Measurements from ENCODE around the gene ACSS1. TPM values are rescaled to one million over a fixed set of nuclear protein-coding genes. Genes with fewer than 3 reads are reported as not detected.

The ACSS1 gene
- total RNA-seq, 1 donor from 2014 or later = 0.27 TPM

DNA sequence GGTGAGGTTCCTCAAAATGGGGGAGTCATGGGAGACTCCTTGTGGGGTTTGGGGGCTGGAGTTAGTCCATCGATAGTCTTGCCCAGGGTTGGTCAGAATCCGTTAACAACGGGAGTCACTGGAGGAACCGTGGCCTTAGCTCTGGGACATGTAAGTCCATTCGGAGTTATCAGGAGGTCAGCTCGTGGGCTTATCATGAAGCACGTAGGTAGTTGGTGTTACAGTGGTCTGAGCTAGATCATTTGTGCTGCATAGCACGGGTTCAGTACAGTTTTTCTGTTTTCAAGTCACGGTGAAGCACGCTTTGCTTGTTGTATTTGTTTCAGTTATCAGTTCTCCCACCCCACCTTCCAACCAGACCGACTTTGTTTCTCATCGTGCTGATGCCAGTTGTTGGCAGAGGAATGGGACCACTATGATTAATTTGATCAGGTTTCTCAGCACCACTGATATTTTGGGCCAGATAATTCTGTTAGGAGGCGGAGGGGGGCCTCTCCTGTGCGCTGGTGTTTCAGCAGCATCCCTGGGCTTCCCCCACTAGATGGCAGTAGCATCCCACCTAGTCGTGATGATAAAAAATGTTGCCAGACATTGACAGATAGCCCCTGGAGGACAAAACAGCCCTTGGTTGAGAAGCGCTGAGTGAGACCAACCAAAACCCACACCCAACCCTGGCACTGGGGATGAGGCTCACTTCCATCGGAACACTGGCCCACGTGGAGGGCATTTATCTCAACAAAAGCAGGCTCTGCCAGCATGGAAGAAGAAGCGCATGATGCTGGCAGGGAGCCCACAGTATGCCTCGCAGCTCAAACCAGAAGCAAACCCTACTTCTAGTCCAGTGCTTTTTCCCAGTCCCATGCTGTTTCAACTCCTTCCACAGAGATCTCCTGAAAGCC lies 63.2 kb downstream of the ACSS1 start:
- peaks cover 2% of the 10 kb centered on the region for H3K36me3 Mint-ChIP-seq (ENCODE audit: low read depth, unreplicated experiment)
- H2AFZ ChIP-seq (ENCODE audit: low read depth, low read length) = peak overlapping the region; percentile 61
- H3K9me3 Mint-ChIP-seq (ENCODE audit: unreplicated experiment) = no peaks in the 10 kb centered on the region
- H4K20me1 ChIP-seq (ENCODE audit: insufficient read depth, low read length) = peaks cover 15% of the 10 kb centered on the region
- no peaks in the 10 kb centered on the region for H3K9me3 ChIP-seq (ENCODE audit: insufficient read depth, low read depth, low read length)
- H3K4me3 Mint-ChIP-seq (ENCODE audit: unreplicated experiment) = no peak overlapping the region
- no peaks in the 10 kb centered on the region for H3K36me3 ChIP-seq (ENCODE audit: insufficient read depth, low read length)
- H3K27ac ChIP-seq (ENCODE audit: low read depth, low read length) = no peak overlapping the region
- peaks cover 22% of the 10 kb centered on the region for H3K4me1 Mint-ChIP-seq (ENCODE audit: low read depth, unreplicated experiment)
- TF ChIP-seq, protein P1, sequence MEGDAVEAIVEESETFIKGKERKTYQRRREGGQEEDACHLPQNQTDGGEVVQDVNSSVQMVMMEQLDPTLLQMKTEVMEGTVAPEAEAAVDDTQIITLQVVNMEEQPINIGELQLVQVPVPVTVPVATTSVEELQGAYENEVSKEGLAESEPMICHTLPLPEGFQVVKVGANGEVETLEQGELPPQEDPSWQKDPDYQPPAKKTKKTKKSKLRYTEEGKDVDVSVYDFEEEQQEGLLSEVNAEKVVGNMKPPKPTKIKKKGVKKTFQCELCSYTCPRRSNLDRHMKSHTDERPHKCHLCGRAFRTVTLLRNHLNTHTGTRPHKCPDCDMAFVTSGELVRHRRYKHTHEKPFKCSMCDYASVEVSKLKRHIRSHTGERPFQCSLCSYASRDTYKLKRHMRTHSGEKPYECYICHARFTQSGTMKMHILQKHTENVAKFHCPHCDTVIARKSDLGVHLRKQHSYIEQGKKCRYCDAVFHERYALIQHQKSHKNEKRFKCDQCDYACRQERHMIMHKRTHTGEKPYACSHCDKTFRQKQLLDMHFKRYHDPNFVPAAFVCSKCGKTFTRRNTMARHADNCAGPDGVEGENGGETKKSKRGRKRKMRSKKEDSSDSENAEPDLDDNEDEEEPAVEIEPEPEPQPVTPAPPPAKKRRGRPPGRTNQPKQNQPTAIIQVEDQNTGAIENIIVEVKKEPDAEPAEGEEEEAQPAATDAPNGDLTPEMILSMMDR (IDR thresholded peaks at IDR 0.05; ENCODE audit: insufficient read depth, low read depth, low read length) = peak; percentile 97
- no peak for TF ChIP-seq EZH2 (IDR thresholded peaks at IDR 0.05; ENCODE audit: insufficient read depth, low read length)
- peak; percentile 33 for DNase-seq (ENCODE audit: low read depth)
- peaks cover 14% of the 10 kb centered on the region for H3K27me3 ChIP-seq (ENCODE audit: insufficient read depth, low read length)
- peak overlapping the region; percentile 85 for H3K4me2 ChIP-seq (ENCODE audit: low read length)
- H3K4me1 ChIP-seq (ENCODE audit: insufficient read depth, low read length) = peaks cover 11% of the 10 kb centered on the region
- no peak for FAIRE-seq
- no peak overlapping the region for H3K9ac ChIP-seq (ENCODE audit: low read length)
- peaks cover 28% of the 10 kb centered on the region for H3K79me2 ChIP-seq (ENCODE audit: insufficient read depth, low read length)
- peak overlapping the region; percentile 29 for H3K4me3 ChIP-seq (ENCODE audit: insufficient read depth, low read depth, low read length)
- H3K27ac Mint-ChIP-seq (ENCODE audit: unreplicated experiment) = no peak overlapping the region
- H3K27me3 Mint-ChIP-seq (ENCODE audit: low read depth, unreplicated experiment) = peaks cover 28% of the 10 kb centered on the region

DNA sequence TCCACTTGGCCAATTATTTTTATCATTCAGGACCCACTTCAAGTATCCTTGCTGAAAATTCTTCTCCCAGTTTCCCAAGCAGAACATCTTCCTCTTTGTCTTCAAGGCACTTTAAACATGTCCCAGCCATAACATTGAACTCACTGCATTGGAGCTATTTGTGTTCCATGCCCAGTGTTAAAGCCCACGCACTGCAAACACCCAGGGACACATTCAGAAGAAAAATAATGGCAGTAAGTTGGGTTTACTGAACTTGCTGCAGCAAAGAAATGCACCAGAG lies 63.8 kb downstream of the ACSS1 start:
- TF ChIP-seq EZH2 (IDR thresholded peaks at IDR 0.05; ENCODE audit: insufficient read depth, low read length) = no peak
- TF ChIP-seq, protein P1 (IDR thresholded peaks at IDR 0.05; ENCODE audit: insufficient read depth, low read depth, low read length) = no peak
- H3K4me1 Mint-ChIP-seq (ENCODE audit: low read depth, unreplicated experiment) = peaks cover 22% of the 10 kb centered on the region

More for the DNA sequence above, 63.8 kb downstream of the ACSS1 start:
- H2AFZ ChIP-seq (ENCODE audit: low read depth, low read length) = no peak overlapping the region
- no peak overlapping the region for H3K4me3 Mint-ChIP-seq (ENCODE audit: unreplicated experiment)
- H3K36me3 ChIP-seq (ENCODE audit: insufficient read depth, low read length) = no peaks in the 10 kb centered on the region
- H3K27ac Mint-ChIP-seq (ENCODE audit: unreplicated experiment) = no peak overlapping the region
- H3K9me3 ChIP-seq (ENCODE audit: insufficient read depth, low read depth, low read length) = no peaks in the 10 kb centered on the region
- H3K79me2 ChIP-seq (ENCODE audit: insufficient read depth, low read length) = peaks cover 34% of the 10 kb centered on the region
- no peak overlapping the region for H3K4me2 ChIP-seq (ENCODE audit: low read length)
- H3K9me3 Mint-ChIP-seq (ENCODE audit: unreplicated experiment) = no peaks in the 10 kb centered on the region
- H3K36me3 Mint-ChIP-seq (ENCODE audit: low read depth, unreplicated experiment) = peaks cover 2% of the 10 kb centered on the region
- H3K27me3 ChIP-seq (ENCODE audit: insufficient read depth, low read length) = peaks cover 9% of the 10 kb centered on the region
- H4K20me1 ChIP-seq (ENCODE audit: insufficient read depth, low read length) = peaks cover 19% of the 10 kb centered on the region
- FAIRE-seq (no peak), DNase-seq (ENCODE audit: low read depth) (no peak)
- no peak overlapping the region for H3K27ac ChIP-seq (ENCODE audit: low read depth, low read length)
- H3K9ac ChIP-seq (ENCODE audit: low read length) = no peak overlapping the region
- peaks cover 25% of the 10 kb centered on the region for H3K27me3 Mint-ChIP-seq (ENCODE audit: low read depth, unreplicated experiment)
- no peak overlapping the region for H3K4me3 ChIP-seq (ENCODE audit: insufficient read depth, low read depth, low read length)
- peaks cover 11% of the 10 kb centered on the region for H3K4me1 ChIP-seq (ENCODE audit: insufficient read depth, low read length)

All from astrocyte (in vitro differentiated cells and primary cell).